ENCODE results near the gene PCBP3. TPM values are rescaled to one million over a fixed set of nuclear protein-coding genes. Genes with fewer than 3 reads are reported as not detected.

The PCBP3 gene
- polyA plus RNA-seq, 1 donor from 2014 or later, result 1.7 TPM

GRCh38 chr21:45818904-45819285 is 175.4 kb downstream of the PCBP3 start:
- Histone ChIP-seq H3K27ac (ENCODE audit: low read length) (no peak overlapping the region), H3K4me2 (ENCODE audit: low read length) (no peak overlapping the region), H3K9ac (ENCODE audit: low read length) (no peak overlapping the region), H3K79me2 (replicated peaks; ENCODE audit: insufficient read depth, low read length) (no peaks in the 10 kb centered on the region), H4K20me1 (ENCODE audit: insufficient read depth) (no peaks in the 10 kb centered on the region), H3K9me2 (ENCODE audit: insufficient read depth, low read length) (no peaks in the 10 kb centered on the region), H2AFZ (ENCODE audit: low read depth, low read length) (no peak overlapping the region), H3F3A (ENCODE audit: insufficient read depth, low read length, poor library complexity, severe bottlenecking) (no peaks in the 10 kb centered on the region), H3K9me3 (ENCODE audit: low read length) (no peaks in the 10 kb centered on the region), H3K36me3 (ENCODE audit: insufficient read depth, low read length) (no peaks in the 10 kb centered on the region), H3K27me3 (ENCODE audit: insufficient read depth, low read depth, low read length) (no peaks in the 10 kb centered on the region), H3K4me3 (ENCODE audit: low read length) (no peak overlapping the region)
- TF ChIP-seq REST (IDR thresholded peaks at IDR 0.05; ENCODE audit: borderline replicate concordance), result no peak
- TF ChIP-seq MXI1 (conservative IDR thresholded peaks at IDR 0.05; ENCODE audit: poor library complexity, severe bottlenecking), result no peak
- TF ChIP-seq RAD21 (conservative IDR thresholded peaks at IDR 0.05), result no peak
- TF ChIP-seq SMC3 (conservative IDR thresholded peaks at IDR 0.05; ENCODE audit: poor library complexity), result no peak
- no peak for TF ChIP-seq POLR2AphosphoS5 (IDR thresholded peaks at IDR 0.05)
- no peak for TF ChIP-seq TAF1 (IDR thresholded peaks at IDR 0.05; ENCODE audit: low read depth)
- no peak for TF ChIP-seq EP300 (conservative IDR thresholded peaks at IDR 0.05; ENCODE audit: poor library complexity, severe bottlenecking)
- TF ChIP-seq CTCF (IDR thresholded peaks at IDR 0.05; ENCODE audit: poor library complexity, severe bottlenecking), result no peak
- TF ChIP-seq EZH2 (IDR thresholded peaks at IDR 0.05; ENCODE audit: borderline replicate concordance, insufficient read depth, low read length, poor library complexity, severe bottlenecking), result no peak

DNA sequence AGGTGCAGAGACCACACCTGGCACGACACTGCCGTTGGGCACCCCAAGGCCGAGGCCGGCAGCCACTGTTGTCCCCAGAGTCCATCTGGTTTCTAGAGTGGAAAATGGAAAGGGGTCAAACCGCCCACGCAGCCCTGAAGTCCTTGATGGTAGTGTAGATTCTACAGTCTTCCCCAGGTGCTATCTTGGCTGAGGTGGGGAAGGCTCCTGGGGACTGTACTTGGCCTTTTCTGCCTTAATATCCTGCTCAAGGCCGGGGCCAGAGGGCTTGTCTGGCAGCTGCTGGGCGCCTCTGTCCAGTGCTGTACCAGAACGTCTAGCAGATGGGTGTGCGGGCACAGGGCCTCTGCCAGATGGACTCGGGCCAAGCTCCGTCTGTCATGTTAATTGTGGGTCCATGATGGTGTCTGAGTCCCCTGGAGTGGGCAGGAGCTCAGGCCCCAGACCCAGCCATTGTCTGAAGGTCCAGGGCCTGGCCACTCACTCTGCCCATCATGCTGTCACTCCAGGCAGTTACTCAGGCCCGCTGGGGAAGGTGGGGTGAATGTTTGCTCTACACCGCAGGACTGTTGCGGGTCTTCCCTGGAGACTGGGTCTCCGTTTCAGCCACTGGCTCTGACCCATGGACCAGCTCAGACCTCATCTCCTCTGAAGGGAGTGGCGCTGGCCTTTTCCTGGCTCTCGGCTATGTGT is 176.1 kb downstream of the PCBP3 start:
- H3F3A ChIP-seq (ENCODE audit: insufficient read depth, low read length, poor library complexity, severe bottlenecking), result no peaks in the 10 kb centered on the region
- H3K9me2 ChIP-seq (ENCODE audit: insufficient read depth, low read length), result no peaks in the 10 kb centered on the region
- no peaks in the 10 kb centered on the region for H4K20me1 ChIP-seq (ENCODE audit: insufficient read depth)
- H3K4me3 ChIP-seq (ENCODE audit: low read length), result no peak overlapping the region
- H3K27me3 ChIP-seq (ENCODE audit: insufficient read depth, low read depth, low read length), result no peaks in the 10 kb centered on the region
- no peaks in the 10 kb centered on the region for H3K79me2 ChIP-seq (replicated peaks; ENCODE audit: insufficient read depth, low read length)
- no peaks in the 10 kb centered on the region for H3K36me3 ChIP-seq (ENCODE audit: insufficient read depth, low read length)
- no peak overlapping the region for H3K27ac ChIP-seq (ENCODE audit: low read length)
- TF ChIP-seq EZH2 (IDR thresholded peaks at IDR 0.05; ENCODE audit: borderline replicate concordance, insufficient read depth, low read length, poor library complexity, severe bottlenecking) (no peak), RAD21 (conservative IDR thresholded peaks at IDR 0.05) (no peak), TAF1 (IDR thresholded peaks at IDR 0.05; ENCODE audit: low read depth) (no peak), POLR2AphosphoS5 (IDR thresholded peaks at IDR 0.05) (no peak), REST (IDR thresholded peaks at IDR 0.05; ENCODE audit: borderline replicate concordance) (no peak), EP300 (conservative IDR thresholded peaks at IDR 0.05; ENCODE audit: poor library complexity, severe bottlenecking) (no peak), SMC3 (conservative IDR thresholded peaks at IDR 0.05; ENCODE audit: poor library complexity) (no peak), CTCF (IDR thresholded peaks at IDR 0.05; ENCODE audit: poor library complexity, severe bottlenecking) (no peak), MXI1 (conservative IDR thresholded peaks at IDR 0.05; ENCODE audit: poor library complexity, severe bottlenecking) (no peak)
- H3K9me3 ChIP-seq (ENCODE audit: low read length), result no peaks in the 10 kb centered on the region
- no peak overlapping the region for H3K4me2 ChIP-seq (ENCODE audit: low read length)
- H3K9ac ChIP-seq (ENCODE audit: low read length), result no peak overlapping the region
- no peak overlapping the region for H2AFZ ChIP-seq (ENCODE audit: low read depth, low read length)

Measured in neural cell (in vitro differentiated cells).